H9 (cell line): ENCODE results near the gene RXFP2. TPM values are rescaled to one million over a fixed set of nuclear protein-coding genes. Genes with fewer than 3 reads are reported as not detected.

Experiments
- DNase-seq: peaks from one replicate; pipeline ENCODE4 v3.0.0-alpha.2; 2017
- H2AFZ ChIP-seq: one replicate; pipeline ENCODE4 v1.6.1; 2013; ENCODE audit warnings: mild to moderate bottlenecking, low read length, control low read depth, moderate library complexity
- H2AK5ac ChIP-seq: 2 replicates; pipeline ENCODE4 v1.6.1; 2013; ENCODE audit warnings: low read length, control low read depth, mixed read lengths; ENCODE audit not compliant: insufficient read length
- H2BK120ac ChIP-seq: one replicate; pipeline ENCODE4 v1.6.1; 2013; ENCODE audit warnings: low read depth, mild to moderate bottlenecking, low read length, control low read depth, inconsistent platforms; ENCODE audit not compliant: poor library complexity, severe bottlenecking
- H2BK12ac ChIP-seq: 2 replicates; pipeline ENCODE4 v1.6.1; 2013; ENCODE audit warnings: low read length, control low read depth, mixed read lengths, low read depth; ENCODE audit not compliant: insufficient read length
- H2BK15ac ChIP-seq: 2 replicates; pipeline ENCODE4 v1.6.1; 2013; ENCODE audit warnings: low read depth, low read length, control low read depth
- H2BK20ac ChIP-seq: one replicate; pipeline ENCODE4 v1.6.1; 2013; ENCODE audit warnings: low read depth, mild to moderate bottlenecking, low read length, control low read depth, inconsistent platforms; ENCODE audit not compliant: poor library complexity, severe bottlenecking
- H2BK5ac ChIP-seq: 2 replicates; pipeline ENCODE4 v1.6.1; 2013; ENCODE audit warnings: low read length, control low read depth, mixed read lengths; ENCODE audit not compliant: insufficient read length
- H3K14ac ChIP-seq: 2 replicates; pipeline ENCODE4 v1.6.1; 2013; ENCODE audit warnings: low read length, control low read depth; ENCODE audit not compliant: insufficient read depth
- H3K18ac ChIP-seq: 2 replicates; pipeline ENCODE4 v1.6.1; 2013; ENCODE audit warnings: low read depth, mild to moderate bottlenecking, mixed read lengths, low read length, control low read depth; ENCODE audit not compliant: insufficient read length
- H3K23ac ChIP-seq: 2 replicates; pipeline ENCODE4 v1.6.1; 2013; ENCODE audit warnings: low read length, control low read depth, mixed read lengths, low read depth; ENCODE audit not compliant: insufficient read length
- H3K23me2 ChIP-seq: 2 replicates; pipeline ENCODE4 v1.6.1; 2013; ENCODE audit warnings: low read depth, mild to moderate bottlenecking, mixed read lengths, low read length, control low read depth; ENCODE audit not compliant: insufficient read length, poor library complexity, severe bottlenecking
- H3K27ac ChIP-seq: 2 replicates; pipeline ENCODE4 v1.5.1; 2013; ENCODE audit warnings: low read length, control low read depth, mixed read lengths, low read depth; ENCODE audit not compliant: insufficient read length
- H3K27me3 ChIP-seq: 2 replicates; pipeline ENCODE4 v1.6.1; 2013; ENCODE audit warnings: low read length, control low read depth, inconsistent platforms; ENCODE audit not compliant: insufficient read depth
- H3K4ac ChIP-seq: 2 replicates; pipeline ENCODE4 v1.6.1; 2013; ENCODE audit warnings: low read depth, mild to moderate bottlenecking, control low read depth, inconsistent platforms, low read length, moderate library complexity
- H3K4me1 ChIP-seq: 2 replicates; pipeline ENCODE4 v1.6.1; 2013; ENCODE audit warnings: low read length, control low read depth, inconsistent platforms; ENCODE audit not compliant: insufficient read depth
- H3K4me2 ChIP-seq: 2 replicates; pipeline ENCODE4 v1.6.1; 2013; ENCODE audit warnings: low read length, control low read depth, mixed read lengths; ENCODE audit not compliant: insufficient read length, insufficient read depth
- H3K56ac ChIP-seq: 2 replicates; pipeline ENCODE4 v1.6.1; 2013; ENCODE audit warnings: low read depth, mild to moderate bottlenecking, mixed read lengths, low read length, control low read depth; ENCODE audit not compliant: insufficient read length
- H3K79me1 ChIP-seq: 2 replicates; pipeline ENCODE4 v1.6.1; 2013; ENCODE audit warnings: low read depth, mild to moderate bottlenecking, moderate library complexity, low read length, control low read depth, inconsistent platforms; ENCODE audit not compliant: insufficient read depth, poor library complexity, severe bottlenecking
- H3K79me2 ChIP-seq: 2 replicates; pipeline ENCODE4 v1.6.1; 2013; ENCODE audit warnings: low read length, control low read depth, inconsistent platforms; ENCODE audit not compliant: insufficient read depth
- H3K9ac ChIP-seq: 2 replicates; pipeline ENCODE4 v1.6.1; 2013; ENCODE audit warnings: low read length, control low read depth, mixed read lengths; ENCODE audit not compliant: insufficient read length; ENCODE audit errors: extremely low read depth
- H3K9me3 ChIP-seq: one replicate; pipeline ENCODE4 v1.6.1; 2013; ENCODE audit warnings: low read depth, low read length, inconsistent platforms; ENCODE audit not compliant: control insufficient read depth
- H3T11ph ChIP-seq: one replicate; pipeline ENCODE4 v1.6.1; 2013; ENCODE audit warnings: mild to moderate bottlenecking, low read length, control low read depth, inconsistent platforms
- H4K20me1 ChIP-seq: one replicate; pipeline ENCODE4 v1.6.1; 2013; ENCODE audit not compliant: control insufficient read depth, insufficient read length, insufficient read depth
- H4K5ac ChIP-seq: 2 replicates; pipeline ENCODE4 v1.6.1; 2013; ENCODE audit warnings: low read depth, mild to moderate bottlenecking, mixed read lengths, low read length, control low read depth; ENCODE audit not compliant: insufficient read length
- H4K8ac ChIP-seq: replicated peaks from 2 replicates; pipeline ENCODE4 v1.6.1; 2013; ENCODE audit warnings: low read length, control low read depth, mixed read lengths, low read depth; ENCODE audit not compliant: insufficient read length
- H4K91ac ChIP-seq: 2 replicates; pipeline ENCODE4 v1.6.1; 2013; ENCODE audit warnings: low read depth, mild to moderate bottlenecking, moderate library complexity, mixed read lengths, low read length, control low read depth; ENCODE audit not compliant: insufficient read length
- H3K27ac Mint-ChIP-seq, 3 experiments: 2 replicates in 2 of 3; 3 replicates in 1 of 3; pipeline ENCODE4 v1.8.0; 2020 to 2021; ENCODE audit warnings: mixed read lengths in 3 of 3, mild to moderate bottlenecking in 1 of 3, moderate library complexity in 1 of 3
- H3K27me3 Mint-ChIP-seq: 2 replicates; pipeline ENCODE4 v1.8.0; 2021; ENCODE audit warnings: low read depth, mild to moderate bottlenecking, moderate library complexity, mixed read lengths
- H3K36me3 Mint-ChIP-seq, 3 experiments: 2 replicates in 2 of 3; 3 replicates in 1 of 3; pipeline ENCODE4 v1.8.0; 2020 to 2021; ENCODE audit warnings: low read depth in 3 of 3, mixed read lengths in 3 of 3; ENCODE audit not compliant: insufficient read depth in 1 of 3
- H3K4me1 Mint-ChIP-seq, 2 experiments: 2 replicates each; pipeline ENCODE4 v1.8.0; 2020; ENCODE audit warnings: mixed read lengths in 2 of 2
- H3K4me3 Mint-ChIP-seq, 2 experiments: 2 replicates in 1 of 2; 3 replicates in 1 of 2; pipeline ENCODE4 v1.8.0; 2020 to 2021; ENCODE audit warnings: mild to moderate bottlenecking in 2 of 2, mixed read lengths in 2 of 2, moderate library complexity in 1 of 2
- H3K9me3 Mint-ChIP-seq, 2 experiments: 2 replicates in 1 of 2; 3 replicates in 1 of 2; pipeline ENCODE4 v1.8.0; 2020; ENCODE audit warnings: mild to moderate bottlenecking in 2 of 2, mixed read lengths in 2 of 2, moderate library complexity in 1 of 2
- CTCF ChIP-seq: fragments of 200-600 bp; sonication (generic); conservative IDR thresholded peaks from 3 replicates; pipeline ENCODE4 v1.8.0; 2021; ENCODE audit warnings: antibody characterized with exemption, mild to moderate bottlenecking
- WGBS: extraction: QIAGEN DNeasy Blood & Tissue Kit; methylation state at CpG from one replicate; pipeline ENCODE4 v1.1.7; 2013; ENCODE audit warnings: missing lambda C conversion rate, low lambda C conversion rate, mixed read lengths; ENCODE audit not compliant: insufficient read length; ENCODE audit errors: extremely low coverage; 5-methylcytosine and 5-hydroxymethylcytosine counted together
- total RNA-seq: library from RNA; stranded (reverse); gene quantifications from 2 replicates; pipeline ENCODE4 v1.2.1, GENCODE V29; 2021

The RXFP2 gene
- total RNA-seq, 1 experiment from 2014 or later: not detected

GRCh38 chr13:31824705-31825517 lies 85.6 kb downstream of the RXFP2 start:
- Histone ChIP-seq H3K27me3 (no peaks in the 10 kb centered on the region), H2AK5ac (no peak overlapping the region), H3K23me2 (no peaks in the 10 kb centered on the region), H4K91ac (no peak overlapping the region), H3K4me1 (peaks cover 8% of the 10 kb centered on the region; the same call in 1 of the 2 replicates), H3K9me3 (no peaks in the 10 kb centered on the region), H2BK20ac (no peak overlapping the region), H2BK15ac (no peak overlapping the region), H3K14ac (no peak overlapping the region), H2BK120ac (no peak overlapping the region), H3K79me2 (no peaks in the 10 kb centered on the region), H3K27ac (no peak overlapping the region), H3K23ac (no peak overlapping the region), H3K56ac (no peak overlapping the region), H3K4ac (no peak overlapping the region), H3T11ph (no peak overlapping the region), H3K79me1 (no peaks in the 10 kb centered on the region), H2BK5ac (no peak overlapping the region), H2BK12ac (no peak overlapping the region), H3K18ac (no peak overlapping the region), H3K4me2 (no peak overlapping the region), H3K9ac (no peak overlapping the region), H4K5ac (no peak overlapping the region), H4K20me1 (no peaks in the 10 kb centered on the region), H4K8ac (no peak overlapping the region), H2AFZ (peak overlapping the region; percentile 73)
- DNase-seq: no peak
- no peak overlapping the region for H3K4me3 Mint-ChIP-seq
- no CpG with 5 or more reads among the region's 3 CpGs for WGBS
- H3K4me1 Mint-ChIP-seq: peaks cover 35 to 43% of the 10 kb centered on the region in 2 experiments
- peak overlapping the region in 2 of 3 experiments; percentile 74 to 94; a peak in 4 of 7 replicates for H3K27ac Mint-ChIP-seq
- TF ChIP-seq CTCF: peak; percentile 30; the same call in 1 of the 3 replicates
- H3K27me3 Mint-ChIP-seq: no peaks in the 10 kb centered on the region
- no peaks in the 10 kb centered on the region for H3K9me3 Mint-ChIP-seq
- peaks cover 0 to 4% (median 0%) of the 10 kb centered on the region in 3 experiments; a peak in 1 of 7 replicates for H3K36me3 Mint-ChIP-seq
